Endothelial cell of umbilical vein (primary cell): ENCODE measurements around the gene LAMA4. TPM values are rescaled to one million over a fixed set of nuclear protein-coding genes. Genes with fewer than 3 reads are reported as not detected.

Source experiments
- BruUV-seq: library from RNA; stranded (reverse); fragments of 400-500 nt; replicated peaks from 2 replicates; lab custom pipeline; 2021; lab: Mats Ljungman, UMichigan
- CTCF ChIA-PET: fragments of 300-600, 350-600 bp; sonication (Branson Sonifier 250); formaldehyde crosslinking; loops from one replicate; lab custom pipeline; 2021; ENCODE audit warnings: antibody characterized with exemption, inconsistent platforms; lab: Charles Lee
- POLR2A ChIA-PET: fragments of 300-600, 350-600 bp; sonication (Branson Sonifier 250); formaldehyde crosslinking; loops from one replicate; lab custom pipeline; 2021; ENCODE audit warnings: antibody characterized with exemption, inconsistent platforms; lab: Charles Lee
- DNase-seq: peaks from one replicate; pipeline ENCODE4 v3.0.0-alpha.2; 2011; ENCODE audit warnings: low read depth, low spot score
- FAIRE-seq: peaks from 2 replicates; lab custom pipeline; 2011; peaks lifted over from hg19 to GRCh38; lab: Jason Lieb, UNC
- H2AFZ ChIP-seq: 2 replicates; pipeline ENCODE4 v1.6.0; 2012; ENCODE audit warnings: low read depth, low read length, control low read depth, inconsistent platforms
- H3K27ac ChIP-seq: 2 replicates; pipeline ENCODE4 v1.5.1; 2011; ENCODE audit warnings: low read depth, mild to moderate bottlenecking, control low read depth, low read length, moderate library complexity; ENCODE audit not compliant: insufficient read depth
- H3K27me3 ChIP-seq, 2 experiments: 2 replicates each; pipeline versions ENCODE4 v1.6.0 to v1.6.1; 2011; ENCODE audit warnings: low read length in 2 of 2, mixed read lengths in 1 of 2; ENCODE audit not compliant: control insufficient read depth in 2 of 2, insufficient read depth in 2 of 2
- H3K36me3 ChIP-seq, 2 experiments: 2 replicates in 1 of 2; 3 replicates in 1 of 2; pipeline ENCODE4 v1.5.1; 2011; ENCODE audit warnings: low read length in 2 of 2, mild to moderate bottlenecking in 1 of 2, moderate library complexity in 1 of 2; ENCODE audit not compliant: control insufficient read depth in 2 of 2, insufficient read depth in 2 of 2; ENCODE audit errors: extremely low read depth in 1 of 2
- H3K4me1 ChIP-seq: 3 replicates; pipeline ENCODE4 v1.5.1; 2011; ENCODE audit warnings: mild to moderate bottlenecking, low read length; ENCODE audit not compliant: control insufficient read depth, insufficient read depth; ENCODE audit errors: extremely low read depth
- H3K4me2 ChIP-seq: 2 replicates; pipeline ENCODE4 v1.6.1; 2011; ENCODE audit warnings: low read length, control low read depth, mixed read lengths; ENCODE audit not compliant: insufficient read depth
- H3K4me3 ChIP-seq, 3 experiments: fragments of 200-600 bp in 1 of 3; sonication (generic), shearing (Covaris generic) in 1 of 3; replicated peaks in 1 of 3; 2 replicates each; pipeline ENCODE4 v1.5.1; 2011 to 2016; ENCODE audit warnings: control low read depth in 3 of 3, low read length in 3 of 3, mild to moderate bottlenecking in 2 of 3, inconsistent platforms in 1 of 3, low read depth in 1 of 3, moderate library complexity in 1 of 3; ENCODE audit not compliant: insufficient read depth in 1 of 3
- H3K79me2 ChIP-seq: 2 replicates; pipeline ENCODE4 v1.6.0; 2012; ENCODE audit warnings: low read length, inconsistent platforms; ENCODE audit not compliant: control insufficient read depth, insufficient read depth
- H3K9ac ChIP-seq: replicated peaks from 2 replicates; pipeline ENCODE3; 2011; ENCODE audit warnings: low read length, control low read depth; ENCODE audit not compliant: insufficient read depth; ENCODE audit errors: extremely low read depth
- H3K9me1 ChIP-seq: replicated peaks from 3 replicates; pipeline ENCODE4 v1.6.0; 2011; ENCODE audit warnings: mild to moderate bottlenecking, low read length; ENCODE audit not compliant: control insufficient read depth, insufficient read depth; ENCODE audit errors: extremely low read depth
- H3K9me3 ChIP-seq: replicated peaks from 2 replicates; pipeline ENCODE4 v1.5.1; 2012; ENCODE audit warnings: low read length, inconsistent platforms; ENCODE audit not compliant: control insufficient read depth, insufficient read depth
- H4K20me1 ChIP-seq: replicated peaks from 2 replicates; pipeline ENCODE3; 2011; ENCODE audit warnings: mild to moderate bottlenecking, low read length; ENCODE audit not compliant: control insufficient read depth, insufficient read depth; ENCODE audit errors: extremely low read depth
- EZH2 ChIP-seq: IDR thresholded peaks from 2 replicates; pipeline ENCODE4 v1.6.1; 2012; ENCODE audit warnings: borderline replicate concordance, low read depth, mild to moderate bottlenecking, moderate library complexity, low read length, inconsistent platforms; ENCODE audit not compliant: severe bottlenecking
- FOS ChIP-seq: IDR thresholded peaks from 2 replicates; pipeline ENCODE4 v1.6.1; 2011; ENCODE audit warnings: mild to moderate bottlenecking, low read length, moderate library complexity, borderline replicate concordance; ENCODE audit not compliant: insufficient read depth
- GATA2 ChIP-seq: IDR thresholded peaks from 2 replicates; pipeline ENCODE4 v1.7.0; 2011; ENCODE audit warnings: low read depth, mild to moderate bottlenecking, moderate library complexity, mixed read lengths, low read length; ENCODE audit not compliant: insufficient read length, insufficient read depth
- JUN ChIP-seq: IDR thresholded peaks from 2 replicates; pipeline ENCODE4 v1.6.1; 2011; ENCODE audit warnings: borderline replicate concordance, low read depth; ENCODE audit not compliant: insufficient read length, insufficient read depth
- MYC ChIP-seq: IDR thresholded peaks from one replicate; pipeline ENCODE4 v1.6.1; 2011; ENCODE audit warnings: mild to moderate bottlenecking, low read depth, low read length
- POLR2A ChIP-seq: IDR thresholded peaks from 2 replicates; pipeline ENCODE4 v1.6.1; 2012; ENCODE audit warnings: low read depth, mild to moderate bottlenecking, control low read depth, low read length
- POLR2AphosphoS5 ChIP-seq: IDR thresholded peaks from 2 replicates; pipeline ENCODE4 v1.6.1; 2012; ENCODE audit warnings: low read depth, mild to moderate bottlenecking, control low read depth, low read length, moderate library complexity; ENCODE audit not compliant: insufficient read depth
- dilution Hi-C: fragments of 300-500 bp; cut with MboI; formaldehyde crosslinking; loops from one replicate; pipeline ENCODE4 v1.15.0; 2019; ENCODE audit warnings: low sequenced_read_pairs; ENCODE audit not compliant: extremely low pct_ligation_motif_present
- intact Hi-C: fragments of 100-400 bp; cut with micrococcal nuclease; formaldehyde crosslinking; loops from one replicate; pipeline ENCODE4 v1.10.0; 2022
- polyA plus RNA-seq, 4 experiments: library from polyadenylated mRNA; depleted of rRNA in 3 of 4; stranded (reverse) in 3 of 4; unstranded in 1 of 4; fragments of >200 nt; gene quantifications; 2 replicates each; pipeline versions ENCODE4 v1.2.1 to v1.2.3, GENCODE V29; 2011 to 2012; ENCODE audit warnings: missing spikeins in 1 of 4
- total RNA-seq: library from RNA; stranded (reverse); gene quantifications from 2 replicates; pipeline ENCODE4 v1.2.3, GENCODE V29; 2021
- TF ChIP-seq, protein P1 (sequence below): IDR thresholded peaks from 2 replicates; pipeline ENCODE4 v1.6.1; 2011; ENCODE audit not compliant: insufficient read depth, insufficient read length
- TF ChIP-seq, protein P2 (sequence below), 2 donors: IDR thresholded peaks; 1 replicate in 1 of 2; 2 replicates in 1 of 2; pipeline ENCODE4 v1.5.1; 2011; ENCODE audit warnings: low read length in 2 of 2, mild to moderate bottlenecking in 2 of 2, moderate library complexity in 2 of 2, control low read depth in 1 of 2, inconsistent platforms in 1 of 2, low read depth in 1 of 2; ENCODE audit not compliant: insufficient read depth in 1 of 2; ENCODE audit errors: extremely low read depth in 1 of 2

LAMA4 gene
- total and polyA plus RNA-seq, 2 donors (not counting 3 experiments of a cell fraction or from before 2014, with no cell fraction given), result 384 to 629 TPM

DNA sequence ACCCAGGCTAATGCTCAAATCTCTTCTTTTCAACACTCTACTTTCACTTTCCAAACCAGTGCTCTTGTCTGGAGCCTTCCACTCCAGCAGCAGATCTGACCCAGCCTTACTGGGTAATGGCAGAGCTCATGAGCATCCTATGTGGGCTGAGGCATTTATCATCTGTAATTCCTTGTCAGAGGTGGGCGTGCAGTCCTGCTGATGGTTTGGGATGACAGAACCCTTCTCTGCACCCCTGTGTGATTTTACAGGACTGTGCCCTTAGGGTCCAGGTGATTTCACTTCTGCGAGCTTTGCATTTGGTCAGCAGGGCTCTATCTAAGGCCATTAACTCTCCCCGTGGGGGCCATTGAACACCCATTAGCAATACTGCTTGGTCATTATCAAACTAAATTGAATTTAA is 55.4 kb downstream of the LAMA4 start:
- Histone ChIP-seq H3K9ac (no peak overlapping the region), H3K4me2 (no peak overlapping the region), H3K27me3 (no peaks in the 10 kb centered on the region), H2AFZ (no peak overlapping the region), H3K79me2 (peaks cover 21% of the 10 kb centered on the region), H4K20me1 (no peaks in the 10 kb centered on the region), H3K27ac (no peak overlapping the region), H3K9me3 (no peaks in the 10 kb centered on the region), H3K36me3 (peaks cover 23 to 24% of the 10 kb centered on the region in 2 experiments), H3K4me3 (no peak overlapping the region), H3K4me1 (peaks cover 33% of the 10 kb centered on the region), H3K9me1 (no peaks in the 10 kb centered on the region)
- intact Hi-C loops (no loop called here), dilution Hi-C loops (no loop called here)
- no peak for TF ChIP-seq GATA2
- TF ChIP-seq JUN, result no peak
- TF ChIP-seq MYC, result no peak
- no peak for TF ChIP-seq POLR2A
- TF ChIP-seq POLR2AphosphoS5, result no peak
- TF ChIP-seq, protein P1, sequence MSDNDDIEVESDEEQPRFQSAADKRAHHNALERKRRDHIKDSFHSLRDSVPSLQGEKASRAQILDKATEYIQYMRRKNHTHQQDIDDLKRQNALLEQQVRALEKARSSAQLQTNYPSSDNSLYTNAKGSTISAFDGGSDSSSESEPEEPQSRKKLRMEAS, result no peak
- no peak for TF ChIP-seq FOS
- TF ChIP-seq, protein P2, sequence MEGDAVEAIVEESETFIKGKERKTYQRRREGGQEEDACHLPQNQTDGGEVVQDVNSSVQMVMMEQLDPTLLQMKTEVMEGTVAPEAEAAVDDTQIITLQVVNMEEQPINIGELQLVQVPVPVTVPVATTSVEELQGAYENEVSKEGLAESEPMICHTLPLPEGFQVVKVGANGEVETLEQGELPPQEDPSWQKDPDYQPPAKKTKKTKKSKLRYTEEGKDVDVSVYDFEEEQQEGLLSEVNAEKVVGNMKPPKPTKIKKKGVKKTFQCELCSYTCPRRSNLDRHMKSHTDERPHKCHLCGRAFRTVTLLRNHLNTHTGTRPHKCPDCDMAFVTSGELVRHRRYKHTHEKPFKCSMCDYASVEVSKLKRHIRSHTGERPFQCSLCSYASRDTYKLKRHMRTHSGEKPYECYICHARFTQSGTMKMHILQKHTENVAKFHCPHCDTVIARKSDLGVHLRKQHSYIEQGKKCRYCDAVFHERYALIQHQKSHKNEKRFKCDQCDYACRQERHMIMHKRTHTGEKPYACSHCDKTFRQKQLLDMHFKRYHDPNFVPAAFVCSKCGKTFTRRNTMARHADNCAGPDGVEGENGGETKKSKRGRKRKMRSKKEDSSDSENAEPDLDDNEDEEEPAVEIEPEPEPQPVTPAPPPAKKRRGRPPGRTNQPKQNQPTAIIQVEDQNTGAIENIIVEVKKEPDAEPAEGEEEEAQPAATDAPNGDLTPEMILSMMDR (IDR thresholded peaks at IDR 0.05; ENCODE audit: extremely low read depth in 1 of 2, insufficient read depth in 1 of 2, low read depth in 1 of 2, low read length in 2 of 2), result no peak
- no peak for TF ChIP-seq EZH2
- ChIA-PET POLR2A (no interaction called here), CTCF (interaction anchor here (1.1 to 1.6 kb wide), 3 partner anchors 10 to 70 kb away, joined by 4 to 6 read pairs (median 5); no protein-coding TSS in a partner anchor)
- DNase-seq, result no peak
- BruUV-seq, result no TSS peak
- FAIRE-seq, result no peak
